ENCODE results near the gene SCUBE1. TPM values are rescaled to one million over a fixed set of nuclear protein-coding genes. Genes with fewer than 3 reads are reported as not detected.

The SCUBE1 gene
- total and polyA plus RNA-seq, 2 of the 4 experiments (the other 2 are of a cell fraction): not detected

- Histone ChIP-seq H4K8ac (ENCODE audit: low read depth in 2 of 2, low read length in 2 of 2) (no peak overlapping the region), H3K14ac (replicated peaks; ENCODE audit: low read depth, low read length) (no peak overlapping the region), H2BK120ac (ENCODE audit: low read depth, low read length) (no peak overlapping the region), H2AK5ac (ENCODE audit: low read depth, low read length) (no peak overlapping the region), H2AFZ (replicated peaks; ENCODE audit: low read length, poor library complexity) (no peak overlapping the region), H3K27ac (ENCODE audit: insufficient read depth, low read length) (no peak overlapping the region), H3K4me2 (ENCODE audit: low read depth, low read length) (no peak overlapping the region), H2BK5ac (ENCODE audit: low read depth, low read length, poor library complexity, severe bottlenecking) (no peak overlapping the region), H3K18ac (ENCODE audit: low read depth, low read length) (no peak overlapping the region), H2BK15ac (ENCODE audit: low read depth, low read length) (no peak overlapping the region), H4K91ac (ENCODE audit: insufficient read depth, low read depth, low read length) (no peak overlapping the region), H4K5ac (ENCODE audit: low read depth, low read length) (no peak overlapping the region), H3K9me3 (ENCODE audit: control insufficient read depth, insufficient read depth, low read length) (no peaks in the 10 kb centered on the region), H3K27me3 (ENCODE audit: control insufficient read depth, insufficient read depth, low read length) (peaks cover 62% of the 10 kb centered on the region), H2AK9ac (replicated peaks; ENCODE audit: low read depth, low read length, poor library complexity) (no peak overlapping the region), H4K20me1 (ENCODE audit: insufficient read depth, low read length) (no peaks in the 10 kb centered on the region; the same call in 1 of the 2 replicates), H2BK20ac (ENCODE audit: low read depth, low read length) (no peak overlapping the region), H3K36me3 (ENCODE audit: control insufficient read depth, insufficient read depth, low read length) (no peaks in the 10 kb centered on the region), H3K23ac (ENCODE audit: low read depth, low read length) (no peak overlapping the region), H3K4me1 (ENCODE audit: control insufficient read depth, insufficient read depth, low read length) (peaks cover 2% of the 10 kb centered on the region; the same call in 1 of the 2 replicates), H3K4me3 (ENCODE audit: insufficient read depth, low read depth, low read length) (no peak overlapping the region), H3K9ac (ENCODE audit: low read depth, low read length) (no peak overlapping the region), H3K79me1 (ENCODE audit: low read depth in 1 of 2, low read length in 2 of 2) (no peaks in the 10 kb centered on the region), H3K4ac (ENCODE audit: low read depth, low read length) (no peak overlapping the region), H3K9me1 (ENCODE audit: insufficient read depth, low read length) (no peaks in the 10 kb centered on the region), H3K56ac (ENCODE audit: extremely low read depth, insufficient read depth, low read length) (no peak overlapping the region)
- intact Hi-C loops (cut with micrococcal nuclease): no loop called here
- TF ChIP-seq CHD1 (IDR thresholded peaks at IDR 0.05; ENCODE audit: low read depth, low read length) (no peak), RCOR1 (IDR thresholded peaks at IDR 0.05; ENCODE audit: insufficient replicate concordance, low read length) (no peak)
- 78% methylated on average over 4 of the region's 20 CpGs; no CpG with 5 or more reads in 1 of the 2 experiments for whole genome bisulfite sequencing, 2 experiments (ENCODE audit: extremely low coverage in 2 of 2, insufficient read length in 1 of 2)
- ChIA-PET CTCF (interaction anchor here (0.8 kb wide), 1 partner anchor 26 kb away, joined by 4 read pairs; no protein-coding TSS in a partner anchor), POLR2A (ENCODE audit: unreplicated experiment) (no interaction called here)
- ATAC-seq (ENCODE audit: low read depth) (no peak), DNase-seq (no peak)
- BruUV-seq (replicated peaks): no TSS peak
- in situ Hi-C loops (cut with MboI; ENCODE audit: low sequenced_read_pairs): no loop called here
- dilution Hi-C loops (cut with HindIII; ENCODE audit: low sequenced_read_pairs, unreplicated experiment): no loop called here
Measured at GRCh38 chr22:43257961-43258360, 85.2 kb downstream of the SCUBE1 start.

Measured in IMR-90 (cell line).